ENCODE data around the gene LPGAT1. TPM values are rescaled to one million over a fixed set of nuclear protein-coding genes. Genes with fewer than 3 reads are reported as not detected.
A peak's percentile ranks its signal among the peaks of the same experiment; 100 is the strongest.

LPGAT1 gene
- total and polyA plus RNA-seq, 2 of the 13 experiments (the other 11 are each of a cell fraction or from before 2014, with no cell fraction given) = 12.1 to 48.3 TPM

DNA sequence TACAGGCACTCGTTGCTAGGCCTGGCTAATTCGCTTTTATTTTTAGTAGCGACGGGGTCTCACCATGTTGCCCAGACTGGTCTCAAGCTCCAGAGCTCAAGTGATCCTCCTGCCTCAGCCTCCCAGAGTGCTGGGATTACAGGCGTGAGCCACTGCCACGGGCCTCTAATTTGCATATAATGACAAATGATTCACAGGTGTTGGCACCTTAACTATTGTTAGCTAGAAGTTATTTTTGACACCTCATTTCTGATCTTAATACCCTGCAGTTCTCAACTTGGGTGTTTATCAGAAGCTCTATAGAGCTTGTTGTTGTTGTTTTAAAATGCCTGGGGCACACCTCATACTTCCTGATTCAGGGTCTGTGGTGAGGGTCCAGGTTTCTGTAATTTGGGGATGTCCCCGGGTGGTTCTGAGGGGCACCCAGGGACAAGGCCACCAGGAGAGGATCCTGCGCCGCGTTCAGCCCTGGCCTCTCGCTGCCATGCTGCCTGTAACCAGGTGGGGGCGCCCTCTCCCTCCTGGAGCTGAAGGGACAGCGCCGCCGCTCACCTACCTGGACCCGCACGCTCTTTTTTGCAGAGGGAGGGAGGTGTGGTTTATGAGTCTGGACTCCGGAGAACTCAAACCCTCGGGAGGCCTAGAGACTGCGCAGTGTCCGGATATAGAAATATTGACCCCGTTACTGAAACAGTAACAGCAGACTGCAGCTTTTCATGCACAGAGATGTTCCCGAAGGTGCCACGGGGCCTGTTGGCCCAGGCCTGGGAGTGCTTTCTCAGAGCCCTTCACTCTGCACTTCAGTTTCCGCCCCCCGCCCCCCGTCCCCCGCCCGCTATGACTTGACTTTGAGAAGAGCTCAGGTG, 132.2 kb downstream of the LPGAT1 start (continued):
- TF ChIP-seq, protein P1, sequence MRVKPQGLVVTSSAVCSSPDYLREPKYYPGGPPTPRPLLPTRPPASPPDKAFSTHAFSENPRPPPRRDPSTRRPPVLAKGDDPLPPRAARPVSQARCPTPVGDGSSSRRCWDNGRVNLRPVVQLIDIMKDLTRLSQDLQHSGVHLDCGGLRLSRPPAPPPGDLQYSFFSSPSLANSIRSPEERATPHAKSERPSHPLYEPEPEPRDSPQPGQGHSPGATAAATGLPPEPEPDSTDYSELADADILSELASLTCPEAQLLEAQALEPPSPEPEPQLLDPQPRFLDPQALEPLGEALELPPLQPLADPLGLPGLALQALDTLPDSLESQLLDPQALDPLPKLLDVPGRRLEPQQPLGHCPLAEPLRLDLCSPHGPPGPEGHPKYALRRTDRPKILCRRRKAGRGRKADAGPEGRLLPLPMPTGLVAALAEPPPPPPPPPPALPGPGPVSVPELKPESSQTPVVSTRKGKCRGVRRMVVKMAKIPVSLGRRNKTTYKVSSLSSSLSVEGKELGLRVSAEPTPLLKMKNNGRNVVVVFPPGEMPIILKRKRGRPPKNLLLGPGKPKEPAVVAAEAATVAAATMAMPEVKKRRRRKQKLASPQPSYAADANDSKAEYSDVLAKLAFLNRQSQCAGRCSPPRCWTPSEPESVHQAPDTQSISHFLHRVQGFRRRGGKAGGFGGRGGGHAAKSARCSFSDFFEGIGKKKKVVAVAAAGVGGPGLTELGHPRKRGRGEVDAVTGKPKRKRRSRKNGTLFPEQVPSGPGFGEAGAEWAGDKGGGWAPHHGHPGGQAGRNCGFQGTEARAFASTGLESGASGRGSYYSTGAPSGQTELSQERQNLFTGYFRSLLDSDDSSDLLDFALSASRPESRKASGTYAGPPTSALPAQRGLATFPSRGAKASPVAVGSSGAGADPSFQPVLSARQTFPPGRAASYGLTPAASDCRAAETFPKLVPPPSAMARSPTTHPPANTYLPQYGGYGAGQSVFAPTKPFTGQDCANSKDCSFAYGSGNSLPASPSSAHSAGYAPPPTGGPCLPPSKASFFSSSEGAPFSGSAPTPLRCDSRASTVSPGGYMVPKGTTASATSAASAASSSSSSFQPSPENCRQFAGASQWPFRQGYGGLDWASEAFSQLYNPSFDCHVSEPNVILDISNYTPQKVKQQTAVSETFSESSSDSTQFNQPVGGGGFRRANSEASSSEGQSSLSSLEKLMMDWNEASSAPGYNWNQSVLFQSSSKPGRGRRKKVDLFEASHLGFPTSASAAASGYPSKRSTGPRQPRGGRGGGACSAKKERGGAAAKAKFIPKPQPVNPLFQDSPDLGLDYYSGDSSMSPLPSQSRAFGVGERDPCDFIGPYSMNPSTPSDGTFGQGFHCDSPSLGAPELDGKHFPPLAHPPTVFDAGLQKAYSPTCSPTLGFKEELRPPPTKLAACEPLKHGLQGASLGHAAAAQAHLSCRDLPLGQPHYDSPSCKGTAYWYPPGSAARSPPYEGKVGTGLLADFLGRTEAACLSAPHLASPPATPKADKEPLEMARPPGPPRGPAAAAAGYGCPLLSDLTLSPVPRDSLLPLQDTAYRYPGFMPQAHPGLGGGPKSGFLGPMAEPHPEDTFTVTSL (CRISPR knock-in tag; IDR thresholded peaks at IDR 0.05; ENCODE audit: borderline replicate concordance) = peak; percentile 30; the same call in 1 of the 2 replicates
- TF ChIP-seq HIVEP1 (CRISPR knock-in tag; IDR thresholded peaks at IDR 0.05) (no peak), AGO2 (optimal IDR thresholded peaks at IDR 0.05; ENCODE audit: low read depth, low read length) (no peak), ZNF101 (CRISPR knock-in tag; IDR thresholded peaks at IDR 0.05; ENCODE audit: borderline replicate concordance, low read depth) (no peak), ZNF800 (CRISPR knock-in tag; IDR thresholded peaks at IDR 0.05) (peak; percentile 67; the same call in 1 of the 2 replicates), BRCA1 (CRISPR knock-in tag; IDR thresholded peaks at IDR 0.05) (0 out of 2 replicates have a peak, but pooled peaks have one; percentile 28), ZNF180 (CRISPR knock-in tag; IDR thresholded peaks at IDR 0.05; ENCODE audit: borderline replicate concordance, low read depth) (no peak), POGZ (CRISPR knock-in tag; IDR thresholded peaks at IDR 0.05) (peak; percentile 68; the same call in 1 of the 2 replicates), ZC3H4 (CRISPR knock-in tag; IDR thresholded peaks at IDR 0.05; ENCODE audit: borderline replicate concordance) (no peak), ZNF383 (CRISPR knock-in tag; IDR thresholded peaks at IDR 0.05; ENCODE audit: borderline replicate concordance) (no peak), ZNF510 (CRISPR knock-in tag; IDR thresholded peaks at IDR 0.05; ENCODE audit: low read depth) (no peak), SAP130 (CRISPR knock-in tag; IDR thresholded peaks at IDR 0.05; ENCODE audit: low read depth) (peak; percentile 80), GTF3A (CRISPR knock-in tag; conservative IDR thresholded peaks at IDR 0.05) (no peak), ZNF878 (CRISPR knock-in tag; IDR thresholded peaks at IDR 0.05) (peak; percentile 68; the same call in 1 of the 2 replicates), ZNF781 (CRISPR knock-in tag; IDR thresholded peaks at IDR 0.05; ENCODE audit: borderline replicate concordance, not compliant biosample characterization) (no peak), ZNF432 (CRISPR knock-in tag; IDR thresholded peaks at IDR 0.05; ENCODE audit: borderline replicate concordance) (no peak), NR0B2 (CRISPR knock-in tag; IDR thresholded peaks at IDR 0.05) (no peak), ZNF891 (CRISPR knock-in tag; IDR thresholded peaks at IDR 0.05) (no peak)
- TF ChIP-seq, protein P2, sequence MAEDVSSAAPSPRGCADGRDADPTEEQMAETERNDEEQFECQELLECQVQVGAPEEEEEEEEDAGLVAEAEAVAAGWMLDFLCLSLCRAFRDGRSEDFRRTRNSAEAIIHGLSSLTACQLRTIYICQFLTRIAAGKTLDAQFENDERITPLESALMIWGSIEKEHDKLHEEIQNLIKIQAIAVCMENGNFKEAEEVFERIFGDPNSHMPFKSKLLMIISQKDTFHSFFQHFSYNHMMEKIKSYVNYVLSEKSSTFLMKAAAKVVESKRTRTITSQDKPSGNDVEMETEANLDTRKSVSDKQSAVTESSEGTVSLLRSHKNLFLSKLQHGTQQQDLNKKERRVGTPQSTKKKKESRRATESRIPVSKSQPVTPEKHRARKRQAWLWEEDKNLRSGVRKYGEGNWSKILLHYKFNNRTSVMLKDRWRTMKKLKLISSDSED (CRISPR knock-in tag; IDR thresholded peaks at IDR 0.05) = no peak

Measured in HepG2 (cell line).